GM23338 (cell line): ENCODE results near the gene PISD. TPM values are rescaled to one million over a fixed set of nuclear protein-coding genes. Genes with fewer than 3 reads are reported as not detected.

Source experiments
- ATAC-seq: fragments of 200-7000 bp; cut with Tn5 transposase; 3 replicates; pipeline ENCODE4 v1.9.1; 2020
- DNase-seq: peaks from one replicate; pipeline ENCODE4 v3.0.0-alpha.2; 2015; ENCODE audit warnings: low spot score
- H2AFZ ChIP-seq: fragments of 200-600 bp; sonication (generic); 2 replicates; pipeline ENCODE4 v1.8.0; 2016; ENCODE audit warnings: antibody characterized with exemption, mild to moderate bottlenecking, moderate library complexity
- H3F3A ChIP-seq: fragments of 200-600 bp; sonication (generic); replicated peaks from 2 replicates; pipeline ENCODE4 v1.8.0; 2017; ENCODE audit warnings: antibody characterized with exemption, mixed run types, low read depth
- H3K27ac ChIP-seq: fragments of 200-600 bp; sonication (generic); 2 replicates; pipeline ENCODE4 v1.6.1; 2016; ENCODE audit warnings: low read depth
- H3K27me3 ChIP-seq: fragments of 200-600 bp; sonication (generic); 2 replicates; pipeline ENCODE4 v1.8.0; 2016; ENCODE audit warnings: mild to moderate bottlenecking, mixed run types, moderate library complexity; ENCODE audit not compliant: insufficient read depth
- H3K36me3 ChIP-seq: fragments of 200-600 bp; sonication (generic); 2 replicates; pipeline ENCODE4 v1.8.0; 2016; ENCODE audit warnings: mild to moderate bottlenecking; ENCODE audit not compliant: insufficient read depth
- H3K4me1 ChIP-seq: fragments of 200-600 bp; sonication (generic); 2 replicates; pipeline ENCODE4 v1.8.0; 2016; ENCODE audit warnings: mild to moderate bottlenecking, moderate library complexity; ENCODE audit not compliant: insufficient read depth
- H3K4me2 ChIP-seq: fragments of 200-600 bp; sonication (generic); 2 replicates; pipeline ENCODE4 v1.7.1; 2017; ENCODE audit warnings: mixed run types
- H3K4me3 ChIP-seq: fragments of 200-600 bp; sonication (generic); 2 replicates; pipeline ENCODE4 v1.6.1; 2016; ENCODE audit warnings: mixed run types
- H3K79me2 ChIP-seq: fragments of 200-600 bp; sonication (generic); replicated peaks from 2 replicates; pipeline ENCODE4 v1.8.0; 2017; ENCODE audit warnings: mild to moderate bottlenecking; ENCODE audit not compliant: insufficient read depth
- H3K9me2 ChIP-seq: fragments of 200-600 bp; sonication (generic); 2 replicates; pipeline ENCODE4 v1.8.0; 2017; ENCODE audit not compliant: insufficient read depth
- H4K20me1 ChIP-seq: fragments of 200-600 bp; sonication (generic); replicated peaks from 2 replicates; pipeline ENCODE4 v1.8.0; 2017; ENCODE audit warnings: mild to moderate bottlenecking; ENCODE audit not compliant: insufficient read depth
- H3K27ac Mint-ChIP-seq: 2 replicates; pipeline ENCODE4 v1.8.0; 2020; ENCODE audit warnings: inconsistent platforms, mild to moderate bottlenecking, moderate library complexity, mixed read lengths
- H3K27me3 Mint-ChIP-seq: 3 replicates; pipeline ENCODE4 v1.8.0; 2022; ENCODE audit warnings: low read depth, mild to moderate bottlenecking, moderate library complexity, mixed read lengths, inconsistent platforms; ENCODE audit not compliant: insufficient read depth, poor library complexity
- H3K36me3 Mint-ChIP-seq: 3 replicates; pipeline ENCODE4 v1.8.0; 2021; ENCODE audit warnings: low read depth, mild to moderate bottlenecking, inconsistent platforms, moderate library complexity, mixed read lengths
- H3K4me1 Mint-ChIP-seq: 3 replicates; pipeline ENCODE4 v1.8.0; 2020; ENCODE audit warnings: mild to moderate bottlenecking, inconsistent platforms, mixed read lengths
- H3K4me3 Mint-ChIP-seq: 3 replicates; pipeline ENCODE4 v1.8.0; 2021; ENCODE audit warnings: moderate library complexity, mild to moderate bottlenecking, inconsistent platforms, mixed read lengths
- H3K9me3 Mint-ChIP-seq: 3 replicates; pipeline ENCODE4 v1.8.0; 2020; ENCODE audit warnings: moderate library complexity, mild to moderate bottlenecking, inconsistent platforms, mixed read lengths
- CREB1 ChIP-seq: fragments of 250-450 bp; sonication (Bioruptor Pico); IDR thresholded peaks from 2 replicates; pipeline ENCODE4 v1.5.0; 2020; ENCODE audit warnings: low read depth, mild to moderate bottlenecking, moderate library complexity
- EZH2 ChIP-seq: fragments of 200-600 bp; sonication (generic); IDR thresholded peaks from one replicate; pipeline ENCODE4 v1.8.0; 2017; ENCODE audit warnings: antibody characterized with exemption, mild to moderate bottlenecking, low read depth; ENCODE audit not compliant: unreplicated experiment
- EZH2phosphoT487 ChIP-seq: fragments of 200-600 bp; sonication (generic); IDR thresholded peaks from one replicate; pipeline ENCODE4 v1.8.1; 2018; ENCODE audit warnings: antibody characterized with exemption; ENCODE audit not compliant: unreplicated experiment
- POLR2AphosphoS5 ChIP-seq: IDR thresholded peaks from 2 replicates; pipeline ENCODE4 v1.6.1; 2016; ENCODE audit warnings: antibody characterized with exemption, low read depth
- ZNF114 ChIP-seq: fragments of 250-450 bp; sonication (Bioruptor Pico); IDR thresholded peaks from 2 replicates; pipeline ENCODE4 v1.5.0; 2020; ENCODE audit warnings: mild to moderate bottlenecking, moderate library complexity
- polyA plus RNA-seq: library from polyadenylated mRNA; unstranded; fragments of >200 nt; fragmentation: Nextera tagmentation; extraction: Ambion mirVana; gene quantifications from 2 replicates; pipeline ENCODE4 v1.2.1, GENCODE V29; 2016
- total RNA-seq: library from RNA; depleted of rRNA; stranded (reverse); fragments of >200 nt; shearing (Covaris generic); gene quantifications from 2 replicates; pipeline ENCODE4 v1.2.3, GENCODE V29; 2014
- TF ChIP-seq, protein P1 (sequence below): fragments of 250-450 bp; sonication (Bioruptor Pico); IDR thresholded peaks from 2 replicates; pipeline ENCODE4 v1.5.0; 2020; ENCODE audit warnings: mild to moderate bottlenecking, moderate library complexity
- TF ChIP-seq, protein P2 (sequence below): IDR thresholded peaks from 2 replicates; pipeline ENCODE4 v1.6.1; 2016; ENCODE audit warnings: antibody characterized with exemption

PISD gene
- total and polyA plus RNA-seq, 2 experiments from 2014 or later, result 43.1 to 54.5 TPM

- TF ChIP-seq, protein P1, sequence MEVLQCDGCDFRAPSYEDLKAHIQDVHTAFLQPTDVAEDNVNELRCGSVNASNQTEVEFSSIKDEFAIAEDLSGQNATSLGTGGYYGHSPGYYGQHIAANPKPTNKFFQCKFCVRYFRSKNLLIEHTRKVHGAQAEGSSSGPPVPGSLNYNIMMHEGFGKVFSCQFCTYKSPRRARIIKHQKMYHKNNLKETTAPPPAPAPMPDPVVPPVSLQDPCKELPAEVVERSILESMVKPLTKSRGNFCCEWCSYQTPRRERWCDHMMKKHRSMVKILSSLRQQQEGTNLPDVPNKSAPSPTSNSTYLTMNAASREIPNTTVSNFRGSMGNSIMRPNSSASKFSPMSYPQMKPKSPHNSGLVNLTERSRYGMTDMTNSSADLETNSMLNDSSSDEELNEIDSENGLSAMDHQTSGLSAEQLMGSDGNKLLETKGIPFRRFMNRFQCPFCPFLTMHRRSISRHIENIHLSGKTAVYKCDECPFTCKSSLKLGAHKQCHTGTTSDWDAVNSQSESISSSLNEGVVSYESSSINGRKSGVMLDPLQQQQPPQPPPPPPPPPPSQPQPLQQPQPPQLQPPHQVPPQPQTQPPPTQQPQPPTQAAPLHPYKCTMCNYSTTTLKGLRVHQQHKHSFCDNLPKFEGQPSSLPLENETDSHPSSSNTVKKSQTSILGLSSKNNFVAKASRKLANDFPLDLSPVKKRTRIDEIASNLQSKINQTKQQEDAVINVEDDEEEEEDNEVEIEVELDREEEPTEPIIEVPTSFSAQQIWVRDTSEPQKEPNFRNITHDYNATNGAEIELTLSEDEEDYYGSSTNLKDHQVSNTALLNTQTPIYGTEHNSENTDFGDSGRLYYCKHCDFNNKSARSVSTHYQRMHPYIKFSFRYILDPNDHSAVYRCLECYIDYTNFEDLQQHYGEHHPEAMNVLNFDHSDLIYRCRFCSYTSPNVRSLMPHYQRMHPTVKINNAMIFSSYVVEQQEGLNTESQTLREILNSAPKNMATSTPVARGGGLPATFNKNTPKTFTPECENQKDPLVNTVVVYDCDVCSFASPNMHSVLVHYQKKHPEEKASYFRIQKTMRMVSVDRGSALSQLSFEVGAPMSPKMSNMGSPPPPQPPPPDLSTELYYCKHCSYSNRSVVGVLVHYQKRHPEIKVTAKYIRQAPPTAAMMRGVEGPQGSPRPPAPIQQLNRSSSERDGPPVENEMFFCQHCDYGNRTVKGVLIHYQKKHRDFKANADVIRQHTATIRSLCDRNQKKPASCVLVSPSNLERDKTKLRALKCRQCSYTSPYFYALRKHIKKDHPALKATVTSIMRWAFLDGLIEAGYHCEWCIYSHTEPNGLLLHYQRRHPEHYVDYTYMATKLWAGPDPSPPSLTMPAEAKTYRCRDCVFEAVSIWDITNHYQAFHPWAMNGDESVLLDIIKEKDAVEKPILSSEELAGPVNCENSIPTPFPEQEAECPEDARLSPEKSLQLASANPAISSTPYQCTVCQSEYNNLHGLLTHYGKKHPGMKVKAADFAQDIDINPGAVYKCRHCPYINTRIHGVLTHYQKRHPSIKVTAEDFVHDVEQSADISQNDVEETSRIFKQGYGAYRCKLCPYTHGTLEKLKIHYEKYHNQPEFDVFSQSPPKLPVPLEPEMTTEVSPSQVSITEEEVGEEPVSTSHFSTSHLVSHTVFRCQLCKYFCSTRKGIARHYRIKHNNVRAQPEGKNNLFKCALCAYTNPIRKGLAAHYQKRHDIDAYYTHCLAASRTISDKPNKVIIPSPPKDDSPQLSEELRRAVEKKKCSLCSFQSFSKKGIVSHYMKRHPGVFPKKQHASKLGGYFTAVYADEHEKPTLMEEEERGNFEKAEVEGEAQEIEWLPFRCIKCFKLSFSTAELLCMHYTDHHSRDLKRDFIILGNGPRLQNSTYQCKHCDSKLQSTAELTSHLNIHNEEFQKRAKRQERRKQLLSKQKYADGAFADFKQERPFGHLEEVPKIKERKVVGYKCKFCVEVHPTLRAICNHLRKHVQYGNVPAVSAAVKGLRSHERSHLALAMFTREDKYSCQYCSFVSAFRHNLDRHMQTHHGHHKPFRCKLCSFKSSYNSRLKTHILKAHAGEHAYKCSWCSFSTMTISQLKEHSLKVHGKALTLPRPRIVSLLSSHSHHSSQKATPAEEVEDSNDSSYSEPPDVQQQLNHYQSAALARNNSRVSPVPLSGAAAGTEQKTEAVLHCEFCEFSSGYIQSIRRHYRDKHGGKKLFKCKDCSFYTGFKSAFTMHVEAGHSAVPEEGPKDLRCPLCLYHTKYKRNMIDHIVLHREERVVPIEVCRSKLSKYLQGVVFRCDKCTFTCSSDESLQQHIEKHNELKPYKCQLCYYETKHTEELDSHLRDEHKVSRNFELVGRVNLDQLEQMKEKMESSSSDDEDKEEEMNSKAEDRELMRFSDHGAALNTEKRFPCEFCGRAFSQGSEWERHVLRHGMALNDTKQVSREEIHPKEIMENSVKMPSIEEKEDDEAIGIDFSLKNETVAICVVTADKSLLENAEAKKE (CRISPR knock-in tag), result no peak
- TF ChIP-seq CREB1 (no peak), EZH2 (no peak), ZNF114 (no peak), POLR2AphosphoS5 (no peak)
- TF ChIP-seq, protein P2, sequence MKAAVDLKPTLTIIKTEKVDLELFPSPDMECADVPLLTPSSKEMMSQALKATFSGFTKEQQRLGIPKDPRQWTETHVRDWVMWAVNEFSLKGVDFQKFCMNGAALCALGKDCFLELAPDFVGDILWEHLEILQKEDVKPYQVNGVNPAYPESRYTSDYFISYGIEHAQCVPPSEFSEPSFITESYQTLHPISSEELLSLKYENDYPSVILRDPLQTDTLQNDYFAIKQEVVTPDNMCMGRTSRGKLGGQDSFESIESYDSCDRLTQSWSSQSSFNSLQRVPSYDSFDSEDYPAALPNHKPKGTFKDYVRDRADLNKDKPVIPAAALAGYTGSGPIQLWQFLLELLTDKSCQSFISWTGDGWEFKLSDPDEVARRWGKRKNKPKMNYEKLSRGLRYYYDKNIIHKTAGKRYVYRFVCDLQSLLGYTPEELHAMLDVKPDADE, result no peak
Measured at GRCh38 chr22:31621507-31622124, 40.4 kb downstream of the PISD start (continued).

DNA sequence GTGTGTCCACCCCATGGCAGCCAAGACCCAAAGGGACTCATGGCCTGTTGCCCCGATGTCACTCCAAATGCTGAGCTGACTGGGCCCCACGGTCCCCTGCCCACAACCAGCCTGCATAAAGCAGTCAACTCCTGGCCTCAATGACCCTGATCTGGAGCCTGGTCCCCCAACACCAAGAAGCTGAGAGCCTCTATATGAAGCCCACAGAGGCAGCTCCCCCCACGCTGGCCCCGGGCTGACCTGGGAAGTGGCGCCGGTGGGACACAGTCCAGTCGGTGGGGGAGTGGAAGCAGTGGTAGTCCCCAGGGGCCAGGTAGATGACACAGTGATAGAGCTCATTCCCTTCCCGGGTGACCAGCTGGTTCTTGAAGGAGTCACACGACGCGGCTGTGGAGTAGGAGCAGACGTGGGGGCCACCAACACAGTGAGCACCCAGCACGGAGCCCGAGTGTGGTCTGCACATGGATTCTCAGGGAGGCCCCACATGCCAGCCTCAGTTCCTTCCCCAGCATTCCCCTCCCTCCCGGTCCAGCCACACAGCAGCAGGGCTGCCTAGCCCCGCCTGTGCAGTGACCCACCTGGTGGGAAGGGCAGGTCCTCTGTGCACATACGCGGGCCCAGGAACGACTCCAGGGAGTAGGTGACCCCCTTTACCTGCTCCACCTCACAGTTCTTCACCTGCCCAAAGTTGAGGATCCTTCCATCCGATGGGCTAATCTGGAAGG lies 41.1 kb downstream of the PISD start:
- Histone ChIP-seq H3K4me3 (no peak overlapping the region), H3F3A (peaks cover 2% of the 10 kb centered on the region), H4K20me1 (peaks cover 8% of the 10 kb centered on the region; the same call in 1 of the 2 replicates), H3K9me2 (no peaks in the 10 kb centered on the region), H3K27ac (no peak overlapping the region), H2AFZ (no peak overlapping the region), H3K36me3 (no peaks in the 10 kb centered on the region), H3K27me3 (no peaks in the 10 kb centered on the region), H3K79me2 (peaks cover 24% of the 10 kb centered on the region), H3K4me1 (peaks cover 8% of the 10 kb centered on the region), H3K4me2 (no peak overlapping the region)
- ATAC-seq (no peak), DNase-seq (no peak)
- H3K27ac Mint-ChIP-seq, result no peak overlapping the region
- no peak overlapping the region for H3K4me3 Mint-ChIP-seq
- H3K4me1 Mint-ChIP-seq, result peaks cover 16% of the 10 kb centered on the region
- H3K36me3 Mint-ChIP-seq, result peaks cover 30% of the 10 kb centered on the region
- no peaks in the 10 kb centered on the region for H3K9me3 Mint-ChIP-seq
- H3K27me3 Mint-ChIP-seq, result peaks cover 15% of the 10 kb centered on the region
- TF ChIP-seq EZH2phosphoT487 (no peak), CREB1 (no peak)
- TF ChIP-seq, protein P1 (CRISPR knock-in tag), result no peak
